H1 (cell line): Measurements from ENCODE around the gene OASL.

Experiments
- CBX5 ChIP-seq: fragments of 300-800, 300-1000 bp; sonication (generic); IDR thresholded peaks from 2 replicates; pipeline ENCODE4 v1.7.1; 2016; ENCODE audit warnings: antibody characterized with exemption, low read length, low read depth
- CHD1 ChIP-seq: IDR thresholded peaks from 2 replicates; pipeline ENCODE4 v1.6.1; 2012; ENCODE audit warnings: low read depth, low read length, improper control_type of control experiment
- HDAC2 ChIP-seq, 2 experiments: fragments of 300-600 bp in 1 of 2; sonication (generic) in 1 of 2; IDR thresholded peaks; 2 replicates each; pipeline ENCODE4 v1.6.1; 2011 to 2012; ENCODE audit warnings: low read depth in 2 of 2, low read length in 2 of 2, mild to moderate bottlenecking in 2 of 2, moderate library complexity in 2 of 2, borderline replicate concordance in 1 of 2, inconsistent platforms in 1 of 2
- JUND ChIP-seq: IDR thresholded peaks from 2 replicates; pipeline ENCODE4 v1.6.1; 2011; ENCODE audit warnings: mild to moderate bottlenecking, improper control_type of control experiment, low read length
- MAFK ChIP-seq: IDR thresholded peaks from 2 replicates; pipeline ENCODE4 v1.6.1; 2012; ENCODE audit warnings: low read depth, mild to moderate bottlenecking, improper control_type of control experiment, low read length
- POLR2A ChIP-seq, 2 experiments: IDR thresholded peaks; 1 replicate in 1 of 2; 2 replicates in 1 of 2; pipeline ENCODE4 v1.6.1; 2011; ENCODE audit warnings: low read depth in 2 of 2, low read length in 2 of 2, mild to moderate bottlenecking in 2 of 2; ENCODE audit errors: control extremely low read depth in 1 of 2
- TAF7 ChIP-seq: optimal IDR thresholded peaks from 2 replicates; pipeline ENCODE3; 2011; ENCODE audit warnings: low read depth, mild to moderate bottlenecking, inconsistent platforms, low read length, moderate library complexity, borderline replicate concordance
- TBP ChIP-seq: IDR thresholded peaks from 2 replicates; pipeline ENCODE4 v1.6.1; 2011; ENCODE audit warnings: low read depth, low read length, improper control_type of control experiment
- TF ChIP-seq, protein P1 (sequence below), 3 experiments: IDR thresholded peaks; 1 replicate in 2 of 3; 2 replicates in 1 of 3; pipeline versions ENCODE4 v1.5.1 to v1.6.1; 2011; ENCODE audit warnings: low read length in 3 of 3, mild to moderate bottlenecking in 3 of 3, inconsistent platforms in 2 of 3, low read depth in 1 of 3, moderate library complexity in 1 of 3; ENCODE audit not compliant: insufficient read depth in 1 of 3; ENCODE audit errors: control extremely low read depth in 1 of 3
- TF ChIP-seq, protein P2 (sequence below): IDR thresholded peaks from 2 replicates; pipeline ENCODE4 v1.6.1; 2011; ENCODE audit warnings: low read depth, mild to moderate bottlenecking, low read length; ENCODE audit not compliant: insufficient read depth

DNA sequence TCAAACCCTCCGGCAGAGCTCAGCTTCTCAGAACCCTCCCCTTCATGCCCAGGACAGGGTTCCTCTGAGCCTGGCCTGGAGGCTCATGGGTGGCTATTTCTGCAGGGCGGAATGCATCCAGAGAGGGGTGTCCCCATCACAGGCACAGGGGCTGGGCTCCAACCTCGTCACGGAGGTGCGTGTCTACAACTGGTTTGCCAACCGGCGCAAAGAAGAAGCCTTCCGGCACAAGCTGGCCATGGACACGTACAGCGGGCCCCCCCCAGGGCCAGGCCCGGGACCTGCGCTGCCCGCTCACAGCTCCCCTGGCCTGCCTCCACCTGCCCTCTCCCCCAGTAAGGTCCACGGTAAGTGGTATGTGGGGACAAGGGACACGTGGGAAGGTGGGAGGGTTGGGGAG, 45.0 kb downstream of the OASL start:
- TF ChIP-seq TBP (no peak), POLR2A (IDR thresholded peaks at IDR 0.05; ENCODE audit: control extremely low read depth in 1 of 2, low read depth in 2 of 2, low read length in 2 of 2) (no peak), CHD1 (no peak), CBX5 (no peak), JUND (no peak), HDAC2 (IDR thresholded peaks at IDR 0.05; ENCODE audit: borderline replicate concordance in 1 of 2, low read depth in 2 of 2, low read length in 2 of 2) (no peak), MAFK (no peak), TAF7 (no peak)
- TF ChIP-seq, protein P1, sequence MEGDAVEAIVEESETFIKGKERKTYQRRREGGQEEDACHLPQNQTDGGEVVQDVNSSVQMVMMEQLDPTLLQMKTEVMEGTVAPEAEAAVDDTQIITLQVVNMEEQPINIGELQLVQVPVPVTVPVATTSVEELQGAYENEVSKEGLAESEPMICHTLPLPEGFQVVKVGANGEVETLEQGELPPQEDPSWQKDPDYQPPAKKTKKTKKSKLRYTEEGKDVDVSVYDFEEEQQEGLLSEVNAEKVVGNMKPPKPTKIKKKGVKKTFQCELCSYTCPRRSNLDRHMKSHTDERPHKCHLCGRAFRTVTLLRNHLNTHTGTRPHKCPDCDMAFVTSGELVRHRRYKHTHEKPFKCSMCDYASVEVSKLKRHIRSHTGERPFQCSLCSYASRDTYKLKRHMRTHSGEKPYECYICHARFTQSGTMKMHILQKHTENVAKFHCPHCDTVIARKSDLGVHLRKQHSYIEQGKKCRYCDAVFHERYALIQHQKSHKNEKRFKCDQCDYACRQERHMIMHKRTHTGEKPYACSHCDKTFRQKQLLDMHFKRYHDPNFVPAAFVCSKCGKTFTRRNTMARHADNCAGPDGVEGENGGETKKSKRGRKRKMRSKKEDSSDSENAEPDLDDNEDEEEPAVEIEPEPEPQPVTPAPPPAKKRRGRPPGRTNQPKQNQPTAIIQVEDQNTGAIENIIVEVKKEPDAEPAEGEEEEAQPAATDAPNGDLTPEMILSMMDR (IDR thresholded peaks at IDR 0.05; ENCODE audit: control extremely low read depth in 1 of 3, insufficient read depth in 1 of 3, low read depth in 1 of 3, low read length in 3 of 3): no peak
- TF ChIP-seq, protein P2, sequence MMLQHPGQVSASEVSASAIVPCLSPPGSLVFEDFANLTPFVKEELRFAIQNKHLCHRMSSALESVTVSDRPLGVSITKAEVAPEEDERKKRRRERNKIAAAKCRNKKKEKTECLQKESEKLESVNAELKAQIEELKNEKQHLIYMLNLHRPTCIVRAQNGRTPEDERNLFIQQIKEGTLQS: no peak
